ENCODE measurements around the gene HIVEP3.
A peak's percentile ranks its signal among the peaks of the same experiment; 100 is the strongest.

The HIVEP3 gene

DNA sequence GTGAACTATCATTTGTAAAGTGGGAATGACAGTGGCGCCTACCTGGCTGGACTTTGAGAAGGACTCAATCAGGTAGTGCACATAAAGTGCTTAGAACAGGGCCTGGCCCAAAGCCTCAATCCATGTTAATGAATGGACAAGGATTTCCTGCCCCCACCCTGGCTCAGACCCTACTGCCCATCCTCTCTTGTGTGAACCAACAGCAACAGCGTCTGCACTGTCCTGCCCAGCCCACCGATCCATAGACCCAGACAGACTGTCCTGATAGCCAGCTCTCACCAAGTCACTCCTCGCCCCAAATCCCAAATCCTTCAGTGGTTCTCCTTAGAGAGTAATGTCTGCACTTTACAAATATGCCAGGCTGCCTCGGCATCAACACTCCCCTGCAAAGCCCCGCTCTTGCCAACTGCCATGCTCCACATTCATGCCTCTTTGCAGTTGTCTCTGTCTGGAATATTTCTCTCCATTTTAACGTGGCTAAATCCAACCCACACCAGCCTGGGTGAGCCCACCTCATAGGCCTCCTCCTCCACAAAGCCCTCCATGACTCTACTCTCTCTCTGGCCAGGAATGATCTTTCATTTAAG lies 276.7 kb downstream of the HIVEP3 start:
- DNase-seq, result no peak

DNA sequence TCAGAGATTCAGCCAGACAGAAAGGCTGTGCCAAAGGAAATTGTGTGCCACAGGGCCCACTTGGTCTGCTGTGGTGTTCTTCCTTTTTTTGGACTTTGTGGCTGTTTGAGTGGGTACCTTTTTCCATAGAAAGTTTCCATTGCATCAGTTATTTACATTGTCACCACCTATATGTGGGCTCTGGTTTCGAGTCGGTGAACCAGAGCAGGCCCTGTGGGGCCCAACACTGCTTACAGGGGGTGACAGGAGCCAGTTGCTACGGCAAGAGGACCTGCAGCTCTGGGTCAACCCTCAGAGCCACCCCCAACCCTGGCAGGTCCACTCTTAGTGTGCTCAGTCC lies 277.3 kb downstream of the HIVEP3 start:
- peak; percentile 48 to 63 for DNase-seq

DNA sequence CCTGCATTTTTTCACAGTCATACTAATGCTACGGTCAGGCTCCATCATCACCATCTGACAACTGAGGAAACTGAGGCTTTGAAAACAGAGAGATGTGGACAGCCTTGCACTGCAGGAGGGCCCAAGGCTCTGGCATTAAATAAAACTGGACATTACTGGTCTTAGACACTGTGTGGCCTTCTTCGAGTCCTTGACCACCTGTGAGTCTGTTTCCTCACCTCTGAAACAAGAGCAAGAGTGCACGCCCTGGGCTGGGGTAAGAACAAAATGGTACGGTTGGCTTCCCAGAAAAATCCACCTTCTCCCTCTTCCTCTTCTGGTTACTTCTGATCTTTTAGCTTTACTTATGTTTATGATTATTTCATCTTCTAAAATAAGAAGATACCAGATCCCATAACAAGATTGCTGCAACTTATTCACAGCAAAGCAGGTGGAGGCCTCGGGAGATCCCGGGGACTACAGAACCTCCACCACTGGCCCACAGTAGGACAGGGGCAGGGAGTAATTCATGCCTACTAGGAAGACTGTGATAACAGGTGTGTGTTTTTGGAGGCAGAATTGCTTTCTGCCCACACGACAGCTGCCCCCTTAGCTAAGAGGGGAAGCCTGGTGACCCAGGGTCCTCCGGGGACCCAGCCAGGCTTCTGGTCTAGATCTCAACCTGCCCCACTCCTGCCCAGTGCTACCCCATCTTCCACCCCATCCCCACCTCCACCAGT lies 277.8 kb downstream of the HIVEP3 start:
- no peak for DNase-seq

DNA sequence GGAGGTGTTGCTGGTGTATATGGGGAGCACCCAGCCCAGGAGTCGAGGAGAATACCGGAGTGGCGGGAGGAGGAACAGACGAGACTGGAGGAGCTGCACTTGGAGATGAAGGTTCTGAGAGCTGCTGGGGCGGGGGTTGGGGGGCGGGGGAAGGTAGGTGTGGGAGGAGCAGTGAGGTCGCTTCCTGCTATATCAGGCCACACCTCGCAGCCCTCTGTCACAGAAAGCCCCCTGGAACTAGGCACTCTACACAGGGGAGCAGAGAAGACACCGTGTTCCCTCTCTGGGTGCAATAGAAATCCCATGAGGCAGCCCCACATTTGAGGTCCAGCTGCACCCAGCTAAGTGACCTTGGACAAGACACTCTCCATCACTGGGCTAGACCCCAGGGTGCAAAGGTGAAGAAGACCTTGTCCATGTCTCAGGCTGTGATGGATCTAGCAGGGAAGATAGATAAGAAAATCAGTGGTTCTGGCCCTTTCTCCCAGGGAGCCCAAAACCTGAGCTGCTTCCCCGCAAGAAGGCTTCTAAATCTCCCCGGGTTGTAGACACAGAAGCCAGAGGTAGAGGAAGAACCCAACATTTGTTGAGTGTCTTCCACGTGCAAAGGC lies 278.5 kb downstream of the HIVEP3 start:
- no peak for DNase-seq

DNA sequence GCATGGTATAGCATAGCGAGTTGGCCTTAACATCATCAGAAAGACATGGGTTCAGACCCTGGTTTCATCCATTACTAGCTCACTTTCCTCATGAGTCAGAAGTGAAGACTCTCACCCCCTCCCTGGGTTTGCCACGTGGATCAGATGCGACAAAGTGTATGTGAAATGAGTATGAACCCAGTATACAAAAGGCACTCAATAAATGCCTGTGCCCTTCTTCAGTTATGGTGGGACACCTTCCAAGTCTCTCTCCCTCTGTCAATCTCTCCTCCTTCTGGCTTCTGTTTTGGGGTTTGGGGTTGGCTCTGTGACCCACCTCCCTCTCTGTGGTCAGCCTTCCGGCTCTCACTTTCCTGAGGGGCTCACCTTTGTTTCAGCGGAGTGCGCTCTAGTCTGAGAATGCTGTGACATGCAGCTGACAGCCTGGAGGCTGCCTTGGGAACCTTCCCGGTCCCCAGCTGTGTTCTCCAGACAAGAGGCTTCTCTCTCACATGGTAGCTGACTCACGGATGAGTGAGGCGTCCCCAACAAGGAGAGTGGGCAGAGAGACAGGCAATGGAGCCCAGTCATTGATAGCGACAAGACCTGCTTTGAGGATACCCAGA lies 279.3 kb downstream of the HIVEP3 start:
- DNase-seq, result peak; percentile 67 to 76

DNA sequence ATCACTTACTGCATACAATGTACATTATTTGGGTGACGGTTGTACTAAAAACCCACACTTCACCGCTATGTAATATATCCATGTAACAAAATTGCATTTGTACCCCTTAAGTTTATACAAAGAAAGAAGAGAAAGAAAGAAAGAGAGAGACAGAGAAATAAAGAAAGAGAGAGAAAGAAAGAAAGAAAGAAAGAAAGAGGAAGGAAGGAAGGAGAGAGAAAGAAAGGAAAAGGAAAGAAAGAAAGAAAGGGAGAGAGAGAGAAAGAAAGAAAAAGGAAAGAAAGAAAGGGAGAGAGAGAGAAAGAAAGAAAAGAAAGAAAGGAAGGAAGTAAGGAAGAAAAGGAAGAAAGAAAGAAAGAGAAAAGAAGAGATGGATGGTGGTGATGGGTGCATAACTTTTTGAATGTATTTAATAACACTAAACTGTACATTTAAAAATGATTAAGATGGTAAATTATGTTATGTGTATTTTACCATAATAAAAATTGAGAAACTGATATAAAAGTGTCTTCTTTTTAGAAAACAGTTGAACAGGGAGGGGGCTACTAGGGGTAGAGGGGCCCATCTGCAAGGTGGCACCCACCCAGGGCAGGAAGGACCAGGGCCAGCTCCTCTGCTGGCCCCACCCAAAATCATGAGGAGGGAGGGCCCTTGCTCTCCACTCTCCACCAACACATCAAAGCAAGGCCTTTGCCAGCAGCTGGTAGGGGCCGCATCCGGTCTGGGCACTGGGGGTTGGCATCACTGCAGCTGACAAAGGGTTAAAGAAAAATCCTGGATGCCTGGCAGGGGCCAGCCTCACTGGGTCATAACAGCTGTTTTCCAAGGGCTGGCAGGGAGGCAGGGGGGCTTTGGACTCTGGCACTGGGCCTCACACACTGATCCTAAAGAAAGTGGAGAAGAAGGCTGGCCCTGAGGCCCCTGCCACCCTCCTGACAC lies 280.4 kb downstream of the HIVEP3 start:
- DNase-seq, result no peak

DNA sequence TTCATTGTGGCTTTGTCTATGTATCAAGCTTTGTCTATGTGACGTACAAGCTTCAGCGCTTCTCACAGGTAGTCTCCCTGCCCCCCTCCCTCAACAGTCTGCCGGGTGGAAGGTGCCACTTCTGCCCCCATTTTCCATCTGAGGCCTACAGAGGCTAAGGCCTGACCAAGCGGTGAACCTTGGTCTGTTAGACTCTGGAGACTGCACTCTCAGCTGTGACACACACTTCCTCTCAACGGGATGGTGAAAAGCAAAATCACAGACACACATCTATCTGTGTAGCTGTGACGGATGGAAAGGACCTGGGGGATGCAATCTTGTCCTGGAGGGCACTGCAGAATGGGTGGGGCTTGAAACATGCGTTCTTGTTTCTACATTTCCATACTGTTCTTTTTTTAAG lies 281.4 kb downstream of the HIVEP3 start:
- no peak for DNase-seq

DNA sequence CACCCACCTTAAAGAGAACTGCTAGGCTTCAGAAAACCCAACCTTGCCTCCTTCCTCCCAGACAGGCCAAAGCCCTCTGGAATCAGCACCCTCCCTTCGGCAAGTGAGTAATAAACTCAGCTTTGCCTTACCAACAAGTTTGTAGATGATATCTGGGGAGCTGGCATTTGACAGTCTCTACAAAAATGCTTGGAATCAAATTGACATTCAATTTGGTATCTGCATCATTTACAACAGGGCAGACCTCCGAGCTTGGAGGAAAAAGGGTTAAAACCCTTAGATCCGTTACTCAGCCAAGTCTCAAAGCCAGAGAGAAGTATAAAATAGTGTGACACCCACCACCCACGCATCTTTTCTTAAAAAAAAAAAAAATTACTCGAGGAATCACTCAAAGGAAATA lies 285.0 kb downstream of the HIVEP3 start:
- no peak for DNase-seq

DNA sequence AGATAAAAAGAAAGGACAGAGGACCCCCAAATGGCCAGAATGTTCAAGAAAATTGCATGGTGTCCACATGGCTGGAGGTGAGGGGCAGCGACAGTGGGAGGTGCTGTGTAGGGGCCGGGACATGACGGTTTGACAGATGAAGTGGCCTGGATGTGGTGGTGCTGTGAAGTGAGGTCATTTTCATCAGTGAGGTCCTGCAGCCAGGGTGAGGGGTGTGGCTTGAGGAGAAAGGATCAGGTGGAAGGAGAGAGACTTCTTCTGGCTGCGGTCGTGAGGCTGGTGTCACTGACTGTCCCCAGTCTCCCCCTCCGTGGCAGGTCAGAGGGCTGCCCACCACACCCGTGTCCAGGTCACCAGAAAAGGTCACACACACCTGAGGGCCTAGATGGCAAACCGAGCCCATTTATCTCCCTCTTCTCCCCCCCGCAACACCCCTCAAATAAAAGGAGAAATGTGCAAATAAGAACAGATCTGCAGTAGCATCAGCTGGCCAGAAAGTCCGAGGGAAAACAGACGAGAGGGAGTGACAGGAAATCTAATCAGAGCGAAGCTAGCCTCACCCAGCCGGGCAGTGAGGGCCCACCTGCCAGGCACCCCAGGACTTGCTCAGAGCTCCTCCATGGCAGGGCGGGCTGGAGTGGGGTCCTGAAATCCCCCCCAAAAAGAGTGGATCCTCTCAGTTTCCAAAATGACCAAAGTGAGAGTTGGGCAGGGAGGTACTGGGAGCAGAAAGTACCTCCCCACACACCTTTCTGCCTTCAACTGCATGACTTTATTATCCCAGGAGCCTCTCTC lies 285.7 kb downstream of the HIVEP3 start:
- DNase-seq, result no peak

DNA sequence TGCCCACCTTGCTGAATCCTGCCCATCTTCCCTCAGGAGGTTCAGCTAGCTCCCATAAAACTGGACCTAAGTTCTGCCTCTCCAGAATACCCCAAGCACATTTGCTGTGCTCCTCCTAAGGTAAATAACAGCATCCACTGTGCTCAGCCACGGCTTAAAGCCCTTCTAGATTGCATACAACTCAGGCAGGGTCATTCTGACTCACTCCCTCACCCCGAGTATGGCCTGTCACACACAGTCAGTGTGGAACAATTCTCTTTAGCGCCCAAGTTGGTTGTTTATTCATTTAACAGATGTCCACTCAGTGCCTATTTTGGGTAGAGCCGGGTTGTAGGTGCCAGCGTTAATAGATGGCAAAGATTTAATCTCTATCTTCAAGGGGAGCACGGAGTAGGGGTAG lies 286.8 kb downstream of the HIVEP3 start:
- no peak for DNase-seq

DNA sequence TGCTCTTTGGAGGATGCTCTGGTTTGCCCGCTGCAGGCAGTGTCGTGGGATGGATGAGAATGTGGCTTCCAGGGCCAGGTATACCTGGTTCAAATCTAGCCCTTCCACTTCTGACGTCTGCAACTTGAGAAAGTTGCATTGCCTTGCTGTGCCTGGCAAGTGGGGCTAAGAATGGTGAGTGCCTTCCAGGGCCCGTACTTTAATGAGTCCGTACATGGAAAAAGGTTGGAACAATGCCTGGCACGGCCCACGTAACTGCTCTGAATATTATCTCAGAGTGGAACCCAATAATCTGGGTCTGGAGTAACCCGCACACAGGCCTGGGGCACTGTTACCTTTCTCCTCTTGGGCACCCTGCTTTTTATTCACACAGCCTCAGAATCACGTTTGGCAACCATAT lies 287.6 kb downstream of the HIVEP3 start:
- DNase-seq, result no peak

DNA sequence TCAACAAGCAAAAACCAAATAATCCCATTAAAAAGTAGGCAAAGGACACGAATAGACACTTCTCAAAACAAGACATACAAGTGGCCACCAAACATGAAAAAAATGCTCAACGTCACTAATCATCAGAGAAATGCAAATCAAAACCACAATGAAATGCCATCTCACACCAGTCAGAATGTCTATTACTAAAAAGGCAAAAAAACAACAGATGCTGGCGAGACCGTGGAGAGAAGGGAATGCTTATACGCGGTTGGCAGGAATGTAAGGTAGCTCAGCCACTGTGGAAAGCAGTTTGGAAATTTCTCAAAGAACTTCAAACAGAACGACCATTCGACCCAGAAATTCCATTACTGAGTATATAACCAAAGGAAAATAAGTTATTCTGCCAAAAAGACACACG lies 289.2 kb downstream of the HIVEP3 start:
- no peak for DNase-seq

DNA sequence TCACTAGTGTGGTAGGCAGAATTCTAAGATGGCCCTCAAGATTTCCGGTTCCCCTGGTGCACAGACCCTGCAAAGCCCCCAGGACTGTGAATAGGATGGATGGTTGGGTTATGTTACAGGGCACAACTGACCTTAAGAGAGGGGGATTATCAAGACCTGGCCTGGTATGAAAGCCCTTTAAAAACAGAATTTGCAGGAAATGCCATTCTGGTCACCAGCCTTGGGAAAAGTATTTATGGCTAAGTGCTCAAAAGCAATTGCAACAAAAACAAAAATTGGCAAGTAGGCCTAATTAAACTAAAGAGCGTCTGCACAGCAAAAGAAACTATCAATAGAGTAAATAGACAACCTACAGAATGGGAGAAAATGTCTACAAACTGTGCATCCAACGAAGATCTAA lies 289.6 kb downstream of the HIVEP3 start:
- DNase-seq, result no peak

DNA sequence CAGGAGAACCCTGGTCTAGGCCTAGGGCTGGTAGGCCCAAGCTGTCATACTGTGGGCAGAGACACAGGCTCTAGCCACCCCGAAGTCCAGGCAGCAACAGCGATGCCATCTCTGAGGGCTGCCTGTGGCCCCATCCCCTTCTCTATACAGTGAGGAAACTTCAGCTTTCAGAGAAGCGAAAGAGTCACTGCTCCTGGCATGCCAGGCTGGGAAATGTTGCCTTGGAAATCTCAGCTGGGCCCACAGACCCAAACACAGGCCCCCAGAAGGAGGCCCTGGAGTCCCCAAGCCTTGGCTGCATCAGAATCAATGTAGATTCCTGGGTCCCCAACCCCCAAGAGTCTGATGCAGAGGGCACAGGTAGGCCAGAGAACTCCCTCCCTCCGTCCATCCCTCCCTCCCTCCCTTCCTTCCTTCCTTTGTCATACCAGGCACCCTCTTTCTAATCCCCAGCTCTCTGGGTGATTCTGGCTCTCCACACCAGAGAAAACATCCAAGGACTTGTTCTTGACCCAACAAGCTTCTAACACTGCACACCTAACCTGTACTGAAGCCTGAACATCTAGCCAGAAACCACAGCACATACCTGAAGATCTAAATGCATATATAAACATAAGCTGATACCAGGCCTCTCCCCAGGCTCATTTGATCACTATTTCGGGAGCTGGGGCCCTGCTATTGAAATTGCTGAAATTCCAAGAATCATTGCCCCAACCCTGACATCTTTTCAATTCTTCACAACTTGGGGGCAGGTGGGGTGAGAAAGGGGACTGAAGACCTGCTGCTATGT lies 291.0 kb downstream of the HIVEP3 start:
- DNase-seq, result no peak

DNA sequence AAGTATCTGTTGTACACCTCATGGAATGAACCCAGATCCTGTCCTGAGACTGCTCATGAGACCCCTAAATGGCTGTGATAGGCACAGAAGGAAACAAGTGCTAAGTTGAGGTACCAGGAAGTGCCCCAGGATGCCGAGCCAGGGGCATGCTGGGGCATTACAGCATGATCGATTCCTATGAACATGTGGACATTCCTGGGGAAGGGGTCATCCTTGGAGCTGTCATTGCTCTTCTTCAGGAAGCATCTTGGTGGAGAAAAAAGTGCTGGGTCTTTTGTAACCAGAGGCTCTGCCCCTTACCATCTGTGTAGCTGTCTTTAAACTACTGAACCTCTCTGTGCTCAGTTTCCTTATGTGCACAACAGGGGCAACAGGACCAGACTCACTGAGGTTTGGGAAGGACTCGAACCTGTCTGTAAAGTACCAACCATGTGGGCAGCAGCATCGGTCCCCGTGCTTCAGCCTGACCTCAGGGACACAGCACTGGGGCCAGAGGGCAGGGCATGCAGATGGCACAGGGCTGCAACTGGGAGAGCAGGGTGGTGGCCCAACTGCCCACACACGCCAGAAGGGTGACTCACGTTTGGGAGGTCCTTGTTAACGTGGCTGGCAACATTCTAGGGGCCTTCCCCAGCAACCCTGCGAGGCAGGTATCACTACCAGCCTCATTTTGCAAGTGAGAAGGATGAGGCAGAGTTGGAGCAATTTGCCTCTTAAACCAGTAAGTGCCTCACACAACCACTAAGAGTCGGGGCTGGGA lies 291.9 kb downstream of the HIVEP3 start:
- peak; percentile 74 to 78 for DNase-seq

DNA sequence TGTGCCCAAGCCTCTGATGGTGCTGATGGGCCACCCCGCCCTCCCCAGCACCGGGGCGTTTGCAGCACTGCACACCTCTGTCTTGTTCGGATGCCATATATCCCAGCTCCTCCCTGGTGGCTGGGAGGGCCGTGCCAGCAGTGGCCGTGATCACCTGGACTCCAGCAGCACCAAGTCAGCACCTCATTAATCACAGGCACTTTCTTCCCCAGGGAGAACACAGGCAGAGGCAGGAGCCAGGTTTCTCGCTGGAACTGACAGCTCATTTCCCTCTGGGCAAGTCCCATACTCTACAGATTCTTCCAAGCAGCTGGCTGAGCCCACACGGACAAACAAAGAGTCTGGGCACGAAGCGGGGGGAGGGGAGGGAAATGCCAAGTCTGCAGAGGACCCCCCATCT lies 292.6 kb downstream of the HIVEP3 start:
- no peak for DNase-seq

DNA sequence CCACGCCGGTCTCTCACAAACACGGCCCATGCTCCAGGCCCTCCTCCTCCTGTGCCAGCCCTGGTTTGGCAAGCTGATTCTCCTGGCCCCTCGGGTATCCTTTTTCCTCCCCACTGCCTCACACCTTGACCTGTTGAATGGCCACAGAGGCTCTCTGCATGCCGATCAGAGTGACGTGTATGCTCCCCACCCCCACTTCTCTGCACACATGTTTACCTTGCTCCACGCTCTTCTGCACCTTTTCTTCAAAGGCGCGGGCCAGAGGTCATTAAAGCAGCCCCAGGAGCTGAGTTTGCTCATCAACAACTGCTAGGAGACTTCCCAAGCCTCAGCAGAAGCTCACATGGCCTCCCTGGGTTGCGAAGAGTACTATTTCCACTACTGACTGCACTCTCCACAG lies 295.0 kb downstream of the HIVEP3 start:
- no peak for DNase-seq

DNA sequence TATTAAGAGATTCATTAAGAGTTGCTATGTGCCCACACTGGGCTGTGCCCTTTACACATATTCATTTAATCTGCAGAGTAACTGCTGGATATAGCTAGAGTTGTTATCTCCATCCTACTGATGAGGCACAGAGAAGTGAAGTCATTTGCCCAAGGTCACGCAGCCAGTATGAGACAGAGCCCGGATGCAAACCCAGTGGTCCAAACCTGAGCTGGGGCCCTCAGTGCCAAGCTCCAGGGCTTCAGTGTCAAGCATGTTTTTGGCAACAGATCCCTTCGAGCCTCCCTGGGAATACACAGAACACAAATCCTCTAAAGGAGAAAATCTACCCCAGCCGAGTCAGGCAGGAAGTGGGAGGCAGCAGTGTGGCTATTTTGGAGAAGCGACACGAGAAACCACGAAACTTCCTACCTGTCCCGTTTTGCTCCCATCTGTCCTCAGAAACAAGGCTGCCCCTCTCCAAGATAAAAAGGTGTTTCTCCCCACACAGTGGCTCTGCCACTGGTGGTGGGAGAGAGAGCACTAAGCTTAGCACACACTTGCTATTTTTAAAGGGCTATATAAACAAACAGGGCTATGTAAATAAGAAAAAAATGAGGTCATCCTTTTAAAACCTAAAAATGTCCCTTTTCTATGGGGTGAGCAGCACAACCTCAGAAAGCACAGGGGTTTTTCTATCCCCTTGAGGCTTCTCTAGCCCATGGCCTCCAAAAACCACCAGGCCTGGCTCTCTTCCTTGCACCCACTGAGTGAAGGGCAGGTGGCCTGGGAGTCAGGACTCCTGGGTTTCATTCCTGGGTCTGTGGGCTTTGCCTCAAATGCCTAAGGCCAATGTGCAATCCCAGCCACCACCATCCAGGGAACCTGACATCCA lies 295.6 kb downstream of the HIVEP3 start:
- no peak for DNase-seq

DNA sequence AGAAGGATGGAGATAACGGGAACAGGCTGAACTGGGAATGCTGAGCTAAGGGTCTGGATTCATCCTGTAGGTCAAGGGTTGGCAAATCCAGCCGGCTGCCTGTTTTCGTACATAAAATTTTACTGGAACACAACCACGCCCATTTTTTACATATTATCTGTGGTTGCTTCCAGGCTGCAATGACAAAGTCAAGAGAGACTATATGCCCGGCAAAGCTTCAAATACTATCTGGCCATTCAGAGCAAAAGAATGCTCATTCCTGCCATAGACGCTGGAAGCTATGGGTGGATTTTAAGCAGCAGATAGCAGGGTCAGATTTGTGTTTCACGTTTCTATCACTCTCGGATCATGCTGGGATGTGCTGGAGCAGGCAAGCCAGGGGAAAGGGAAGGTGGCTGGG lies 296.3 kb downstream of the HIVEP3 start:
- no peak for DNase-seq

DNA sequence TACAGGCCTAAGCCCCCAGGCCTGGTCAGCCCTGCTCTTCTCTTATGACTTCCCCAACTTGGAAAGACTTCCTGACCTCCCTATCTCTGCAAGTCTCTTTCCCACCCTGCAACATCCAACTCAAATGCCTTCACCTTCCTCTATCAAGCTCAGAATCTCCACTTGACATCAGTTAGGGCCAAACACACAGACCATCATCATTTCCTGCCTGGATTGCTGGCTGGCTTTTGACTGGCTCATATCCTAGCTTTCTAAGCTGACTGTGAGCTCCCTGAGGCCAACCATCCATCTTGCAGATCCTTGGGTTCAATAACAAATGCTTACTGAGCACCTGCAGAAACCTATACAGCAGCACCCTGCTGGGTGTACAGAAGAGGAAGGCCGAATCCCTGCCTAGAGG lies 296.9 kb downstream of the HIVEP3 start:
- DNase-seq, result no peak

All from activated CD4-positive, alpha-beta T cell treated with anti-CD3 and anti-CD28 coated beads, Interleukin-2, amount 50 U/mL, for 48 hours (primary cell).